ENCODE data around the gene DLGAP1. TPM values are rescaled to one million over a fixed set of nuclear protein-coding genes. Genes with fewer than 3 reads are reported as not detected.

The DLGAP1 gene
- total and polyA plus RNA-seq, 2 of the 4 experiments (the other 2 are of a cell fraction): under 0.01 to 0.09 TPM

DNA sequence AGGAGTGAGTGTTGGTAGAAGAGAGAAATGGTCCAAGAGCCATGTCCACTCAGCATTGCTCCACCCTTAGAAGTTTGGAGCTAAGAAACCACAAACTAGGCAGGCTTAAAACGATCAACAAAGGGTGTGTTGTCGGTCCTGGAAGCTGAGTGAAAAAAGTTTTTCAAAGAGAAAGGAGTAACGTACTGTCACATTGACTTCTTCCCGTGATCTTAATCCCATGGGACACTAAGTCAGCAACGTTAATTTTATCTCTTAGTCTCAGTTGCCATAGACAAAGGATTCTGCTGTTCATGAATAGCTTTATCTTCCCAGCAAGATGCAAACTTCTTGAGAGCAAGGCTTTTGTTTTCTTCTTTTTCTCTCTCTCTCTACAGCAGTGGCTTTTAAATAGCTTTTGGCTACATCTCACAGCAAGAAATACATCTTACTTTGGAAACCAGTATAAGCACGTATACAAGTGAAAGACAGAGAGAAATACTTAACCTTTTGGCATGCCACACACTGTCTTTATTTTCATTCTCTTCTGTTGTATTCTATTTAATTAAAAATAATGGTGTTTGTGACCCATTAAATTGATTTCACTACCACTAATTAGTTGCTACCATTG, 627.8 kb downstream of the DLGAP1 start:
- Histone ChIP-seq H4K5ac (ENCODE audit: low read depth, low read length) (no peak overlapping the region), H2BK120ac (ENCODE audit: low read depth, low read length) (no peak overlapping the region), H2BK15ac (ENCODE audit: low read depth, low read length) (no peak overlapping the region), H2AFZ (replicated peaks; ENCODE audit: low read length, poor library complexity) (no peak overlapping the region), H3K27me3 (ENCODE audit: control insufficient read depth, insufficient read depth, low read length) (no peaks in the 10 kb centered on the region; the same call in 1 of the 2 replicates), H4K91ac (ENCODE audit: insufficient read depth, low read depth, low read length) (no peak overlapping the region), H3K79me1 (ENCODE audit: low read depth in 1 of 2, low read length in 2 of 2) (no peaks in the 10 kb centered on the region), H3K4ac (ENCODE audit: low read depth, low read length) (no peak overlapping the region), H4K8ac (ENCODE audit: low read depth in 2 of 2, low read length in 2 of 2) (no peak overlapping the region), H4K20me1 (ENCODE audit: insufficient read depth, low read length) (no peaks in the 10 kb centered on the region), H3K23ac (ENCODE audit: low read depth, low read length) (no peak overlapping the region), H3K4me1 (ENCODE audit: control insufficient read depth, insufficient read depth, low read length) (peaks cover 4% of the 10 kb centered on the region), H3K36me3 (ENCODE audit: control insufficient read depth, insufficient read depth, low read length) (no peaks in the 10 kb centered on the region), H3K56ac (ENCODE audit: extremely low read depth, insufficient read depth, low read length) (no peak overlapping the region), H3K18ac (ENCODE audit: low read depth, low read length) (0 out of 2 replicates have a peak overlapping the region, but pooled peaks have one; percentile 27), H3K9me1 (ENCODE audit: insufficient read depth, low read length) (no peaks in the 10 kb centered on the region; the same call in 1 of the 2 replicates), H3K9me3 (ENCODE audit: control insufficient read depth, insufficient read depth, low read length) (no peaks in the 10 kb centered on the region), H2AK9ac (replicated peaks; ENCODE audit: low read depth, low read length, poor library complexity) (no peak overlapping the region), H2BK20ac (ENCODE audit: low read depth, low read length) (no peak overlapping the region), H3K9ac (ENCODE audit: low read depth, low read length) (no peak overlapping the region), H3K4me2 (ENCODE audit: low read depth, low read length) (no peak overlapping the region), H2BK5ac (ENCODE audit: low read depth, low read length, poor library complexity, severe bottlenecking) (no peak overlapping the region), H2AK5ac (ENCODE audit: low read depth, low read length) (no peak overlapping the region), H3K4me3 (ENCODE audit: insufficient read depth, low read depth, low read length) (no peak overlapping the region), H3K27ac (ENCODE audit: insufficient read depth, low read length) (no peak overlapping the region), H3K14ac (replicated peaks; ENCODE audit: low read depth, low read length) (no peak overlapping the region)
- in situ Hi-C loops (cut with MboI; ENCODE audit: low sequenced_read_pairs) (no loop called here), intact Hi-C loops (cut with micrococcal nuclease) (no loop called here), dilution Hi-C loops (cut with HindIII; ENCODE audit: low sequenced_read_pairs, unreplicated experiment) (no loop called here)
- WGBS, 2 experiments (ENCODE audit: extremely low coverage in 2 of 2, insufficient read length in 1 of 2): no CpG with 5 or more reads among the region's 6 CpGs
- no peak for DNase-seq
- CTCF ChIA-PET: no interaction called here
- POLR2A ChIA-PET (ENCODE audit: unreplicated experiment): no interaction called here
- no peak for TF ChIP-seq BHLHE40 (IDR thresholded peaks at IDR 0.05; ENCODE audit: low read depth, low read length)
- no peak for TF ChIP-seq RAD21 (IDR thresholded peaks at IDR 0.05; ENCODE audit: low read length)
- TF ChIP-seq, protein P1, sequence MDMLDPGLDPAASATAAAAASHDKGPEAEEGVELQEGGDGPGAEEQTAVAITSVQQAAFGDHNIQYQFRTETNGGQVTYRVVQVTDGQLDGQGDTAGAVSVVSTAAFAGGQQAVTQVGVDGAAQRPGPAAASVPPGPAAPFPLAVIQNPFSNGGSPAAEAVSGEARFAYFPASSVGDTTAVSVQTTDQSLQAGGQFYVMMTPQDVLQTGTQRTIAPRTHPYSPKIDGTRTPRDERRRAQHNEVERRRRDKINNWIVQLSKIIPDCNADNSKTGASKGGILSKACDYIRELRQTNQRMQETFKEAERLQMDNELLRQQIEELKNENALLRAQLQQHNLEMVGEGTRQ (IDR thresholded peaks at IDR 0.05; ENCODE audit: low read depth, low read length): no peak
- no peak for TF ChIP-seq MAFK (IDR thresholded peaks at IDR 0.05; ENCODE audit: low read depth, low read length)
- no peak for TF ChIP-seq SMC3 (IDR thresholded peaks at IDR 0.05; ENCODE audit: low read depth, low read length)
- no peak for TF ChIP-seq FOS (IDR thresholded peaks at IDR 0.05; ENCODE audit: low read depth, low read length)
- no peak for TF ChIP-seq MXI1 (IDR thresholded peaks at IDR 0.05; ENCODE audit: borderline replicate concordance, low read depth, low read length)
- TF ChIP-seq RCOR1 (IDR thresholded peaks at IDR 0.05; ENCODE audit: insufficient replicate concordance, low read length): no peak
- no peak for TF ChIP-seq POLR2A (IDR thresholded peaks at IDR 0.05; ENCODE audit: low read depth, low read length)
- TF ChIP-seq, protein P2, sequence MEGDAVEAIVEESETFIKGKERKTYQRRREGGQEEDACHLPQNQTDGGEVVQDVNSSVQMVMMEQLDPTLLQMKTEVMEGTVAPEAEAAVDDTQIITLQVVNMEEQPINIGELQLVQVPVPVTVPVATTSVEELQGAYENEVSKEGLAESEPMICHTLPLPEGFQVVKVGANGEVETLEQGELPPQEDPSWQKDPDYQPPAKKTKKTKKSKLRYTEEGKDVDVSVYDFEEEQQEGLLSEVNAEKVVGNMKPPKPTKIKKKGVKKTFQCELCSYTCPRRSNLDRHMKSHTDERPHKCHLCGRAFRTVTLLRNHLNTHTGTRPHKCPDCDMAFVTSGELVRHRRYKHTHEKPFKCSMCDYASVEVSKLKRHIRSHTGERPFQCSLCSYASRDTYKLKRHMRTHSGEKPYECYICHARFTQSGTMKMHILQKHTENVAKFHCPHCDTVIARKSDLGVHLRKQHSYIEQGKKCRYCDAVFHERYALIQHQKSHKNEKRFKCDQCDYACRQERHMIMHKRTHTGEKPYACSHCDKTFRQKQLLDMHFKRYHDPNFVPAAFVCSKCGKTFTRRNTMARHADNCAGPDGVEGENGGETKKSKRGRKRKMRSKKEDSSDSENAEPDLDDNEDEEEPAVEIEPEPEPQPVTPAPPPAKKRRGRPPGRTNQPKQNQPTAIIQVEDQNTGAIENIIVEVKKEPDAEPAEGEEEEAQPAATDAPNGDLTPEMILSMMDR (conservative IDR thresholded peaks at IDR 0.05; ENCODE audit: low read depth, low read length): no peak
- TF ChIP-seq CHD1 (IDR thresholded peaks at IDR 0.05; ENCODE audit: low read depth, low read length): no peak
- no peak for TF ChIP-seq MAZ (IDR thresholded peaks at IDR 0.05; ENCODE audit: borderline replicate concordance, low read depth, low read length)
- TF ChIP-seq RFX5 (IDR thresholded peaks at IDR 0.05; ENCODE audit: low read depth, low read length): no peak
- TF ChIP-seq, protein P3, sequence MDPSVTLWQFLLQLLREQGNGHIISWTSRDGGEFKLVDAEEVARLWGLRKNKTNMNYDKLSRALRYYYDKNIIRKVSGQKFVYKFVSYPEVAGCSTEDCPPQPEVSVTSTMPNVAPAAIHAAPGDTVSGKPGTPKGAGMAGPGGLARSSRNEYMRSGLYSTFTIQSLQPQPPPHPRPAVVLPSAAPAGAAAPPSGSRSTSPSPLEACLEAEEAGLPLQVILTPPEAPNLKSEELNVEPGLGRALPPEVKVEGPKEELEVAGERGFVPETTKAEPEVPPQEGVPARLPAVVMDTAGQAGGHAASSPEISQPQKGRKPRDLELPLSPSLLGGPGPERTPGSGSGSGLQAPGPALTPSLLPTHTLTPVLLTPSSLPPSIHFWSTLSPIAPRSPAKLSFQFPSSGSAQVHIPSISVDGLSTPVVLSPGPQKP (IDR thresholded peaks at IDR 0.05; ENCODE audit: borderline replicate concordance, low read depth, low read length): no peak
- TF ChIP-seq CEBPB (IDR thresholded peaks at IDR 0.05; ENCODE audit: low read depth, low read length): no peak
- ATAC-seq (ENCODE audit: low read depth): no peak
- no TSS peak for BruUV-seq (replicated peaks)
